H1 (cell line): ENCODE measurements around the gene ADARB2. TPM values are rescaled to one million over a fixed set of nuclear protein-coding genes. Genes with fewer than 3 reads are reported as not detected.

Experiments used
- CTCF ChIA-PET: fragments of 300-600 bp; sonication (Branson Sonifier 250); formaldehyde crosslinking; loops from one replicate; lab custom pipeline; 2021; ENCODE audit not compliant: partially characterized antibody; lab: Charles Lee
- POLR2A ChIA-PET: fragments of 300-600 bp; sonication (Branson Sonifier 250); formaldehyde crosslinking; loops from one replicate; lab custom pipeline; 2021; ENCODE audit warnings: inconsistent platforms; ENCODE audit not compliant: partially characterized antibody; lab: Charles Lee
- DNase-seq, 2 experiments: peaks; one replicate each; pipeline versions ENCODE4 v3.0.0 to v3.0.0-alpha.2; 2010 to 2022; ENCODE audit warnings: low spot score in 2 of 2, low read depth in 1 of 2, mixed read lengths in 1 of 2
- FAIRE-seq: peaks from 2 replicates; lab custom pipeline; 2011; peaks lifted over from hg19 to GRCh38; lab: Jason Lieb, UNC
- H2AFZ ChIP-seq: 2 replicates; pipeline ENCODE4 v1.8.1; 2012; ENCODE audit warnings: low read length, inconsistent platforms
- H2AK5ac ChIP-seq: 2 replicates; pipeline ENCODE4 v1.6.1; 2013; ENCODE audit warnings: low read depth, low read length
- H2BK120ac ChIP-seq: replicated peaks from 2 replicates; pipeline ENCODE3; 2013; ENCODE audit warnings: low read depth, low read length, inconsistent platforms
- H2BK12ac ChIP-seq: 2 replicates; pipeline ENCODE4 v1.6.1; 2013; ENCODE audit warnings: low read depth, low read length
- H2BK15ac ChIP-seq: 2 replicates; pipeline ENCODE4 v1.6.1; 2013; ENCODE audit warnings: low read length
- H2BK20ac ChIP-seq: 2 replicates; pipeline ENCODE4 v1.6.1; 2013; ENCODE audit warnings: low read length
- H2BK5ac ChIP-seq: 2 replicates; pipeline ENCODE4 v1.6.1; 2013; ENCODE audit warnings: low read depth, low read length
- H3K14ac ChIP-seq: 2 replicates; pipeline ENCODE4 v1.6.1; 2013; ENCODE audit warnings: inconsistent platforms; ENCODE audit not compliant: insufficient read length
- H3K18ac ChIP-seq: 2 replicates; pipeline ENCODE4 v1.6.1; 2013; ENCODE audit warnings: low read length; ENCODE audit errors: extremely low read depth
- H3K23ac ChIP-seq: 2 replicates; pipeline ENCODE4 v1.6.1; 2013; ENCODE audit warnings: inconsistent platforms; ENCODE audit not compliant: insufficient read length
- H3K23me2 ChIP-seq: 2 replicates; pipeline ENCODE4 v1.6.1; 2013; ENCODE audit warnings: low read depth, low read length
- H3K27ac ChIP-seq: 2 replicates; pipeline ENCODE4 v1.6.1; 2011; ENCODE audit warnings: low read depth, low read length, inconsistent platforms
- H3K27me3 ChIP-seq, 4 experiments: replicated peaks in 1 of 4; 1 replicate in 1 of 4; 2 replicates in 3 of 4; pipeline versions ENCODE4 v1.6.1 to v1.8.1; 2011 to 2013; ENCODE audit warnings: low read length in 3 of 4, mild to moderate bottlenecking in 3 of 4, inconsistent platforms in 2 of 4, mixed read lengths in 2 of 4, moderate library complexity in 1 of 4; ENCODE audit not compliant: control insufficient read depth in 3 of 4, insufficient read depth in 3 of 4; ENCODE audit errors: extremely low read depth in 1 of 4
- H3K36me3 ChIP-seq, 4 experiments: 2 replicates each; pipeline versions ENCODE4 v1.6.1 to v1.8.1; 2011 to 2013; ENCODE audit warnings: mild to moderate bottlenecking in 4 of 4, low read length in 3 of 4, moderate library complexity in 2 of 4, control low read depth in 1 of 4, inconsistent platforms in 1 of 4; ENCODE audit not compliant: insufficient read depth in 4 of 4, control insufficient read depth in 2 of 4
- H3K4ac ChIP-seq: replicated peaks from 2 replicates; pipeline ENCODE3; 2013; ENCODE audit warnings: low read length, low read depth, mixed read lengths, inconsistent platforms; ENCODE audit not compliant: insufficient read length
- H3K4me1 ChIP-seq, 4 experiments: replicated peaks in 1 of 4; 1 replicate in 1 of 4; 2 replicates in 3 of 4; pipeline versions ENCODE4 v1.6.1 to v1.8.1; 2011 to 2013; ENCODE audit warnings: low read length in 3 of 4, inconsistent platforms in 2 of 4, mixed read lengths in 1 of 4; ENCODE audit not compliant: insufficient read depth in 4 of 4, control insufficient read depth in 3 of 4
- H3K4me2 ChIP-seq, 2 experiments: 2 replicates each; pipeline versions ENCODE4 v1.6.1 to v1.8.1; 2011 to 2013; ENCODE audit warnings: low read depth in 2 of 2, low read length in 2 of 2, control low read depth in 1 of 2, inconsistent platforms in 1 of 2, mild to moderate bottlenecking in 1 of 2; ENCODE audit not compliant: insufficient read depth in 1 of 2
- H3K4me3 ChIP-seq, 4 experiments: fragments of 200-600, 300-600 bp in 1 of 4; sonication (generic), shearing (Covaris generic), sonication (Bioruptor Twin) in 1 of 4; 2 replicates each; pipeline versions ENCODE4 v1.5.1 to v1.8.1; 2011 to 2016; ENCODE audit warnings: low read length in 4 of 4, low read depth in 3 of 4, control low read depth in 2 of 4, inconsistent platforms in 2 of 4, mild to moderate bottlenecking in 2 of 4, mixed read lengths in 1 of 4, moderate library complexity in 1 of 4; ENCODE audit not compliant: insufficient read depth in 2 of 4; ENCODE audit errors: extremely low read depth in 1 of 4
- H3K56ac ChIP-seq: replicated peaks from 2 replicates; pipeline ENCODE3; 2013; ENCODE audit warnings: low read depth, mild to moderate bottlenecking, mixed read lengths, low read length, inconsistent platforms; ENCODE audit not compliant: insufficient read length
- H3K79me1 ChIP-seq: 2 replicates; pipeline ENCODE4 v1.6.1; 2013; ENCODE audit warnings: low read depth, low read length, control low read depth
- H3K79me2 ChIP-seq, 2 experiments: 2 replicates each; pipeline versions ENCODE4 v1.6.1 to v1.8.1; 2012 to 2013; ENCODE audit warnings: low read length in 2 of 2, mild to moderate bottlenecking in 2 of 2, inconsistent platforms in 1 of 2; ENCODE audit not compliant: insufficient read depth in 2 of 2, control insufficient read depth in 1 of 2
- H3K9ac ChIP-seq, 4 experiments: replicated peaks in 1 of 4; 1 replicate in 1 of 4; 2 replicates in 3 of 4; pipeline versions ENCODE4 v1.6.1 to v1.8.1; 2011 to 2013; ENCODE audit warnings: low read depth in 3 of 4, low read length in 3 of 4, control low read depth in 2 of 4, mild to moderate bottlenecking in 2 of 4, moderate library complexity in 2 of 4, inconsistent platforms in 1 of 4; ENCODE audit errors: extremely low read depth in 1 of 4
- H3K9me3 ChIP-seq, 2 experiments: 2 replicates each; pipeline versions ENCODE4 v1.6.1 to v1.8.1; 2012 to 2013; ENCODE audit warnings: mild to moderate bottlenecking in 2 of 2, moderate library complexity in 2 of 2, control low read depth in 1 of 2, inconsistent platforms in 1 of 2, low read depth in 1 of 2, low read length in 1 of 2, mixed read lengths in 1 of 2; ENCODE audit not compliant: insufficient read depth in 2 of 2
- H4K20me1 ChIP-seq, 2 experiments: replicated peaks in 1 of 2; 2 replicates each; pipeline versions ENCODE3 to v1.8.1; 2011 to 2013; ENCODE audit warnings: inconsistent platforms in 2 of 2, low read length in 2 of 2, mild to moderate bottlenecking in 1 of 2; ENCODE audit not compliant: insufficient read depth in 2 of 2, control insufficient read depth in 1 of 2
- H4K5ac ChIP-seq: 2 replicates; pipeline ENCODE4 v1.6.1; 2013; ENCODE audit warnings: low read length, low read depth, mixed read lengths, inconsistent platforms; ENCODE audit not compliant: insufficient read length
- H4K8ac ChIP-seq: 2 replicates; pipeline ENCODE4 v1.8.0; 2013; ENCODE audit warnings: mild to moderate bottlenecking, moderate library complexity, low read length, inconsistent platforms; ENCODE audit not compliant: insufficient read depth; ENCODE audit errors: extremely low read depth
- H4K91ac ChIP-seq: replicated peaks from 2 replicates; pipeline ENCODE3; 2013; ENCODE audit warnings: low read length, mixed read lengths, inconsistent platforms; ENCODE audit not compliant: insufficient read length
- CBX5 ChIP-seq: fragments of 300-800, 300-1000 bp; sonication (generic); IDR thresholded peaks from 2 replicates; pipeline ENCODE4 v1.7.1; 2016; ENCODE audit warnings: antibody characterized with exemption, low read length, low read depth
- CBX8 ChIP-seq: fragments of 300-800, 300-1000 bp; sonication (generic); IDR thresholded peaks from 2 replicates; pipeline ENCODE4 v1.7.1; 2016; ENCODE audit warnings: low read depth, low read length, borderline replicate concordance
- CTCF ChIP-seq, 3 experiments: IDR thresholded peaks; 1 replicate in 2 of 3; 2 replicates in 1 of 3; pipeline versions ENCODE4 v1.5.1 to v1.6.1; 2011; ENCODE audit warnings: low read length in 3 of 3, mild to moderate bottlenecking in 3 of 3, inconsistent platforms in 2 of 3, low read depth in 1 of 3, moderate library complexity in 1 of 3; ENCODE audit not compliant: insufficient read depth in 1 of 3; ENCODE audit errors: control extremely low read depth in 1 of 3
- POLR2AphosphoS5 ChIP-seq: IDR thresholded peaks from 2 replicates; pipeline ENCODE4 v1.6.1; 2011; ENCODE audit warnings: low read depth, low read length
- RAD21 ChIP-seq, 2 experiments: IDR thresholded peaks in 1 of 2; conservative IDR thresholded peaks in 1 of 2; 2 replicates each; pipeline ENCODE4 v1.6.1; 2011; ENCODE audit warnings: low read depth in 2 of 2, low read length in 2 of 2, improper control_type of control experiment in 1 of 2, inconsistent platforms in 1 of 2, mild to moderate bottlenecking in 1 of 2, moderate library complexity in 1 of 2
- RNF2 ChIP-seq: fragments of 200-900, 300-1000 bp; sonication (generic); IDR thresholded peaks from 2 replicates; pipeline ENCODE4 v1.7.1; 2016; ENCODE audit warnings: borderline replicate concordance, low read depth, mild to moderate bottlenecking, antibody characterized with exemption, low read length; ENCODE audit not compliant: poor library complexity, severe bottlenecking; ENCODE audit errors: missing control alignments
- WGBS, 2 experiments: shearing (Covaris generic) in 1 of 2; methylation state at CpG; one replicate each; pipeline versions ENCODE4 v1.1.6 to v1.1.7; 2013 to 2015; ENCODE audit warnings: low lambda C conversion rate in 2 of 2, mixed read lengths in 2 of 2, inconsistent platforms in 1 of 2, low coverage in 1 of 2, missing lambda C conversion rate in 1 of 2; ENCODE audit not compliant: insufficient replicate concordance in 2 of 2, insufficient coverage in 1 of 2, insufficient read length in 1 of 2; ENCODE audit errors: extremely low coverage in 1 of 2, missing lambda C conversion rate in 1 of 2; 5-methylcytosine and 5-hydroxymethylcytosine counted together
- polyA plus RNA-seq, 7 experiments: library from polyadenylated mRNA; depleted of rRNA in 3 of 7; stranded (reverse) in 5 of 7; unstranded in 2 of 7; fragments of >200 nt in 5 of 7; fragments of 200-250 nt in 2 of 7; gene quantifications; 1 replicate in 5 of 7; 2 replicates in 1 of 7; 4 replicates in 1 of 7; pipeline versions ENCODE4 v1.2.1 to v1.2.3, GENCODE V29; 2011 to 2013; ENCODE audit warnings: missing spikeins in 2 of 7, mixed read lengths in 2 of 7
- total RNA-seq: library from RNA; stranded (reverse); fragmentation: NEBNext Ultra II Directional; extraction: Animal tissue kit (Norgen Biotek cat#: 25700); gene quantifications from 2 replicates; pipeline ENCODE4 v1.2.1, GENCODE V29; 2021

ADARB2 gene
- total and polyA plus RNA-seq, 2 of the 8 experiments (the other 6 are each of a cell fraction or from before 2014, with no cell fraction given), result 2.2 to 2.8 TPM

DNA sequence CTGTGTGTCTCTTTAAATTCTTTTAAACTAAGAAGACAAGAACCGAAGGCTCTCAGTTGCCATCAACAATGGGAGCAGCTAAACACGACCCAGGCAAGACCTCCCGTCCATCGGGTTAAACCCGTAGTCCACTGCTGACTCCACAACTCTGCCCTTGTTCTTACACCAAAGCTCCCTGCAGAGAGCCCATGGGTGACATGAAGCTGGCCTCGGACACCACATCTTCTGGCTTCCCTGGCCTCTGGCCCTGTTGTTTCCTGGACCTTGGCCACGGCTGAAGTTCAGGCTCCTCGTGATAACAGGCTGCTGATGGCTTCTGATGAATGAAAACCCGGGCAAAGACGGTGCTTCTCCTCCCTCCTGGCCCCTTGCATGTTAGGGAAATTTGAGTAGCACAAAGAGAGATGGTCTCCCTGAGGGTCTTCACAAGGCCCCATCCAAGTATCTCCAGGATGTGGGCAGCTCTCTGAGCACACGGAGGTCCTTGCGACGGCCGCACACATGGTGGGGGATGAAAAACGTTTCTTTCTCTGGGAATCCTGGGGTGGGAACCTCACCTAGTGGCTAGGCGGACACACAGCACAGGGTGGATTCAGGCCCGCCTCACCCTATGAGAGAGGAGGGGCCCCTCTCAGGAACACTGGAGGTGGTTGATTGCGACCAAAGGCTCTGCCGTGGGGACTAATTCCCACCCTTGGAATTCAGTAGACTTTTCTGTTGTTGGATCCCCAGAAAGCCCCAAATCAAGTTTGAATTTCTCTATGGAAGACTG, 271.1 kb downstream of the ADARB2 start:
- Histone ChIP-seq H3K4me1 (no peaks in the 10 kb centered on the region; a peak in 1 of 7 replicates), H2BK5ac (no peak overlapping the region), H4K5ac (no peak overlapping the region), H3K4me3 (no peak overlapping the region), H3K56ac (no peak overlapping the region), H3K27ac (no peak overlapping the region), H2AFZ (no peak overlapping the region), H3K23ac (no peak overlapping the region), H3K36me3 (no peaks in the 10 kb centered on the region), H3K9ac (no peak overlapping the region), H3K9me3 (no peaks in the 10 kb centered on the region), H3K14ac (no peak overlapping the region), H3K79me1 (no peaks in the 10 kb centered on the region), H3K79me2 (no peaks in the 10 kb centered on the region), H2AK5ac (no peak overlapping the region), H4K20me1 (peaks cover 0 to 3% of the 10 kb centered on the region in 2 experiments), H3K23me2 (0 out of 2 replicates have a peak, but pooled peaks cover 3% of the 10 kb centered on the region), H2BK15ac (no peak overlapping the region), H3K4me2 (no peak overlapping the region), H3K27me3 (no peaks in the 10 kb centered on the region; a peak in 1 of 7 replicates), H4K8ac (no peak overlapping the region), H3K18ac (no peak overlapping the region), H2BK20ac (no peak overlapping the region), H2BK12ac (no peak overlapping the region), H4K91ac (no peak overlapping the region), H3K4ac (no peak overlapping the region), H2BK120ac (no peak overlapping the region)
- CTCF ChIA-PET, result interaction anchor here (0.8 to 1.3 kb wide), 4 partner anchors 9 to 145 kb away, joined by 3 to 4 read pairs (median 3); no protein-coding TSS in a partner anchor
- FAIRE-seq (no peak), DNase-seq (no peak)
- 92% methylated on average over 18 of the region's 19 CpGs; no CpG with 5 or more reads in 1 of the 2 experiments for WGBS, 2 experiments
- TF ChIP-seq CTCF (IDR thresholded peaks at IDR 0.05; ENCODE audit: control extremely low read depth in 1 of 3, insufficient read depth in 1 of 3, low read depth in 1 of 3, low read length in 3 of 3) (peak in 1 of 3 experiments; percentile 1; a peak in 1 of 4 replicates), POLR2AphosphoS5 (no peak), CBX8 (no peak), CBX5 (no peak), RNF2 (no peak), RAD21 (IDR thresholded peaks at IDR 0.05 in 1 of 2, conservative IDR thresholded peaks at IDR 0.05 in 1 of 2; ENCODE audit: low read depth in 2 of 2, low read length in 2 of 2) (peak in 1 of 2 experiments; percentile 21; a peak in 2 of 4 replicates)
- POLR2A ChIA-PET, result no interaction called here
